K562 (cell line): ENCODE measurements around the gene ADK.

Experiments used
- CTCF ChIP-seq, 3 experiments: IDR thresholded peaks in 2 of 3; conservative IDR thresholded peaks in 1 of 3; 2 replicates each; pipeline ENCODE4 v1.5.1; 2011 to 2012; ENCODE audit warnings: low read length in 3 of 3, mild to moderate bottlenecking in 3 of 3, control low read depth in 2 of 3, improper control_type of control experiment in 1 of 3, inconsistent platforms in 1 of 3, low read depth in 1 of 3, mixed read lengths in 1 of 3, moderate library complexity in 1 of 3; ENCODE audit not compliant: insufficient read depth in 2 of 3
- E2F5 ChIP-seq: sonication (generic); formaldehyde crosslinking; IDR thresholded peaks from 2 replicates; pipeline ENCODE4 v1.8.0; 2022; ENCODE audit warnings: mild to moderate bottlenecking, missing genetic modification reagents
- MYC ChIP-seq, 2 experiments: fragments of 250-450 bp in 1 of 2; sonication (Bioruptor Pico) in 1 of 2; IDR thresholded peaks; 2 replicates each; pipeline versions ENCODE4 v1.5.1 to v1.6.1; 2012 to 2021; ENCODE audit warnings: low read depth in 2 of 2, borderline replicate concordance in 1 of 2, improper control_type of control experiment in 1 of 2, low read length in 1 of 2, mild to moderate bottlenecking in 1 of 2, moderate library complexity in 1 of 2
- NFIC ChIP-seq: fragments of 450-650 bp; IDR thresholded peaks from 2 replicates; pipeline ENCODE4 v1.6.1; 2017; ENCODE audit warnings: mild to moderate bottlenecking, inconsistent platforms
- PATZ1 ChIP-seq: fragments of 250-450 bp; sonication (Bioruptor Pico); IDR thresholded peaks from 2 replicates; pipeline ENCODE4 v1.5.0; 2020; ENCODE audit warnings: mild to moderate bottlenecking, borderline replicate concordance
- POU5F1 ChIP-seq: fragments of 150-350 bp; IDR thresholded peaks from 2 replicates; pipeline ENCODE4 v1.6.1; 2014; ENCODE audit warnings: borderline replicate concordance, low read length, low read depth, mild to moderate bottlenecking; ENCODE audit not compliant: partially characterized antibody
- SLC30A9 ChIP-seq: fragments of 250-450 bp; sonication (Bioruptor Pico); IDR thresholded peaks from 2 replicates; pipeline ENCODE4 v1.8.0; 2022; ENCODE audit warnings: mild to moderate bottlenecking, moderate library complexity
- SREBF2 ChIP-seq: sonication (generic); formaldehyde crosslinking; IDR thresholded peaks from 2 replicates; pipeline ENCODE4 v1.4.0; 2020; ENCODE audit warnings: mild to moderate bottlenecking, missing genetic modification reagents
- XRCC5 ChIP-seq: fragments of 200-400 bp; formaldehyde crosslinking; IDR thresholded peaks from 2 replicates; pipeline ENCODE4 v1.6.1; 2017; ENCODE audit warnings: low read depth, mild to moderate bottlenecking, low read length
- ZNF512 ChIP-seq: IDR thresholded peaks from 2 replicates; pipeline ENCODE4 v1.6.1; 2016; ENCODE audit warnings: missing genetic modification characterization, missing compliant biosample characterization

- no peak for TF ChIP-seq ZNF512 (tag)
- TF ChIP-seq E2F5 (CRISPR knock-in tag): no peak
- TF ChIP-seq XRCC5: no peak
- no peak for TF ChIP-seq POU5F1
- TF ChIP-seq NFIC: no peak
- no peak for TF ChIP-seq SREBF2
- TF ChIP-seq PATZ1 (CRISPR knock-in tag): no peak
- TF ChIP-seq MYC (IDR thresholded peaks at IDR 0.05; ENCODE audit: low read depth, low read length): no peak
- TF ChIP-seq MYC (CRISPR knock-in tag; IDR thresholded peaks at IDR 0.05; ENCODE audit: borderline replicate concordance, low read depth): no peak
- no peak for TF ChIP-seq CTCF (IDR thresholded peaks at IDR 0.05 in 2 of 3, conservative IDR thresholded peaks at IDR 0.05 in 1 of 3; ENCODE audit: insufficient read depth in 2 of 3, low read depth in 1 of 3, low read length in 3 of 3)
- no peak for TF ChIP-seq SLC30A9 (CRISPR knock-in tag)
These were observed 534.5 kb downstream of the ADK start for GRCh38 chr10:74685564-74685963.
